Measurements from ENCODE around the gene SPO11. TPM values are rescaled to one million over a fixed set of nuclear protein-coding genes. Genes with fewer than 3 reads are reported as not detected.
A peak's percentile ranks its signal among the peaks of the same experiment; 100 is the strongest.

SPO11 gene
- total and polyA plus RNA-seq, 2 of the 8 experiments (the other 6 are each of a cell fraction or from before 2014, with no cell fraction given) = not detected

GRCh38 chr20:57291694-57292093, 37.9 kb upstream of the SPO11 start:
- Histone ChIP-seq H4K20me1 (replicated peaks in 1 of 2; ENCODE audit: control insufficient read depth in 1 of 2, insufficient read depth in 2 of 2, low read length in 2 of 2) (no peaks in the 10 kb centered on the region), H3K4me2 (ENCODE audit: insufficient read depth in 1 of 2, low read depth in 2 of 2, low read length in 2 of 2) (no peak overlapping the region), H3K9ac (replicated peaks in 1 of 4; ENCODE audit: extremely low read depth in 1 of 4, low read depth in 3 of 4, low read length in 3 of 4) (no peak overlapping the region), H3K23me2 (ENCODE audit: low read depth, low read length) (no peaks in the 10 kb centered on the region), H3K4me3 (ENCODE audit: extremely low read depth in 1 of 4, insufficient read depth in 2 of 4, low read depth in 3 of 4, low read length in 4 of 4) (no peak overlapping the region), H3K27ac (ENCODE audit: low read depth, low read length) (no peak overlapping the region), H3K27me3 (replicated peaks in 1 of 4; ENCODE audit: control insufficient read depth in 3 of 4, extremely low read depth in 1 of 4, insufficient read depth in 3 of 4, low read length in 3 of 4) (no peaks in the 10 kb centered on the region; a peak in 1 of 7 replicates), H3K79me1 (ENCODE audit: low read depth, low read length) (no peaks in the 10 kb centered on the region), H3K4me1 (replicated peaks in 1 of 4; ENCODE audit: control insufficient read depth in 3 of 4, insufficient read depth in 4 of 4, low read length in 3 of 4) (peaks cover 0 to 14% (median 3%) of the 10 kb centered on the region in 4 experiments; a peak in 4 of 7 replicates), H2BK12ac (ENCODE audit: low read depth, low read length) (0 out of 2 replicates have a peak overlapping the region, but pooled peaks have one; percentile 19), H4K5ac (ENCODE audit: insufficient read length, low read depth, low read length) (no peak overlapping the region), H4K91ac (replicated peaks; ENCODE audit: insufficient read length, low read length) (peak overlapping the region; percentile 38), H3K23ac (ENCODE audit: insufficient read length) (no peak overlapping the region), H2BK120ac (replicated peaks; ENCODE audit: low read depth, low read length) (no peak overlapping the region), H4K8ac (ENCODE audit: extremely low read depth, insufficient read depth, low read length) (no peak overlapping the region), H3K14ac (ENCODE audit: insufficient read length) (no peak overlapping the region), H3K18ac (ENCODE audit: extremely low read depth, low read length) (no peak overlapping the region), H2AFZ (ENCODE audit: low read length) (no peak overlapping the region), H2BK15ac (ENCODE audit: low read length) (no peak overlapping the region), H3K9me3 (ENCODE audit: insufficient read depth in 2 of 2, low read depth in 1 of 2, low read length in 1 of 2) (no peaks in the 10 kb centered on the region), H3K36me3 (ENCODE audit: control insufficient read depth in 2 of 4, insufficient read depth in 4 of 4, low read length in 3 of 4) (no peaks in the 10 kb centered on the region), H3K4ac (replicated peaks; ENCODE audit: insufficient read length, low read depth, low read length) (no peak overlapping the region), H2BK5ac (ENCODE audit: low read depth, low read length) (no peak overlapping the region), H3K56ac (replicated peaks; ENCODE audit: insufficient read length, low read depth, low read length) (no peak overlapping the region), H2BK20ac (ENCODE audit: low read length) (no peak overlapping the region), H3K79me2 (ENCODE audit: control insufficient read depth in 1 of 2, insufficient read depth in 2 of 2, low read length in 2 of 2) (no peaks in the 10 kb centered on the region), H2AK5ac (ENCODE audit: low read depth, low read length) (no peak overlapping the region)
- POLR2A ChIA-PET (ENCODE audit: partially characterized antibody) = no interaction called here
- FAIRE-seq = no peak
- DNase-seq (ENCODE audit: low read depth in 1 of 2, low spot score in 2 of 2) = no peak
- CTCF ChIA-PET (ENCODE audit: partially characterized antibody) = interaction anchor here (0.9 to 4.0 kb wide), 21 partner anchors 9 to 211 kb away, joined by 3 to 19 read pairs (median 5); partner anchors contain the start of genes BMP7 and SPO11
- WGBS, 2 experiments (ENCODE audit: extremely low coverage in 1 of 2, insufficient coverage in 1 of 2, insufficient read length in 1 of 2, insufficient replicate concordance in 2 of 2, low coverage in 1 of 2, low lambda C conversion rate in 2 of 2, missing lambda C conversion rate in 1 of 2) = 90% methylated on average over 6 of the region's 6 CpGs; no CpG with 5 or more reads in 1 of the 2 experiments
- no peak for TF ChIP-seq NRF1 (IDR thresholded peaks at IDR 0.05; ENCODE audit: low read depth, low read length)
- no peak for TF ChIP-seq POLR2A (IDR thresholded peaks at IDR 0.05; ENCODE audit: control extremely low read depth in 1 of 2, low read depth in 2 of 2, low read length in 2 of 2)
- TF ChIP-seq RBBP5 (IDR thresholded peaks at IDR 0.05; ENCODE audit: borderline replicate concordance, low read depth, low read length) = no peak
- no peak for TF ChIP-seq SUZ12 (IDR thresholded peaks at IDR 0.05; ENCODE audit: low read length)
- no peak for TF ChIP-seq TBP (IDR thresholded peaks at IDR 0.05; ENCODE audit: low read depth, low read length)
- no peak for TF ChIP-seq CREB1 (IDR thresholded peaks at IDR 0.05)

All from H1 (cell line).